Endodermal cell (in vitro differentiated cells): ENCODE results near the gene C6. TPM values are rescaled to one million over a fixed set of nuclear protein-coding genes. Genes with fewer than 3 reads are reported as not detected.

Experiments used
- DNase-seq: peaks from one replicate; pipeline ENCODE4 v3.0.0-alpha.2; 2017
- H3K27ac ChIP-seq: 2 replicates; pipeline ENCODE4 v1.5.1; 2013; ENCODE audit warnings: mild to moderate bottlenecking, low read depth, low read length, moderate library complexity
- H3K27me3 ChIP-seq: 2 replicates; pipeline ENCODE4 v1.6.1; 2013; ENCODE audit warnings: mild to moderate bottlenecking, low read length, moderate library complexity; ENCODE audit not compliant: insufficient read depth, control insufficient read depth, poor library complexity, severe bottlenecking
- H3K36me3 ChIP-seq: 2 replicates; pipeline ENCODE4 v1.7.0; 2013; ENCODE audit warnings: mild to moderate bottlenecking, low read length, moderate library complexity; ENCODE audit not compliant: control insufficient read depth, insufficient read depth
- H3K4me1 ChIP-seq: one replicate; pipeline ENCODE4 v1.7.0; 2013; ENCODE audit warnings: low read length; ENCODE audit not compliant: control insufficient read depth, insufficient read depth
- H3K4me3 ChIP-seq: 2 replicates; pipeline ENCODE4 v1.5.1; 2013; ENCODE audit warnings: mild to moderate bottlenecking, low read length, moderate library complexity
- H3K9ac ChIP-seq: 2 replicates; pipeline ENCODE4 v1.6.1; 2013; ENCODE audit warnings: mild to moderate bottlenecking, low read length, moderate library complexity; ENCODE audit not compliant: poor library complexity, severe bottlenecking; ENCODE audit errors: extremely low read depth
- H3K9me3 ChIP-seq: 2 replicates; pipeline ENCODE4 v1.6.1; 2013; ENCODE audit warnings: mild to moderate bottlenecking, low read length, moderate library complexity; ENCODE audit not compliant: control insufficient read depth
- H3K27ac Mint-ChIP-seq: 2 replicates; pipeline ENCODE4 v1.8.0; 2020; ENCODE audit warnings: mixed read lengths
- H3K27me3 Mint-ChIP-seq: 2 replicates; pipeline ENCODE4 v1.8.0; 2021; ENCODE audit warnings: mild to moderate bottlenecking, mixed read lengths; ENCODE audit not compliant: insufficient read depth
- H3K36me3 Mint-ChIP-seq: 2 replicates; pipeline ENCODE4 v1.8.0; 2020; ENCODE audit warnings: low read depth, mixed read lengths
- H3K4me1 Mint-ChIP-seq: 2 replicates; pipeline ENCODE4 v1.8.0; 2020; ENCODE audit warnings: mixed read lengths
- H3K4me3 Mint-ChIP-seq: 2 replicates; pipeline ENCODE4 v1.8.0; 2020; ENCODE audit warnings: mild to moderate bottlenecking, moderate library complexity, mixed read lengths
- H3K9me3 Mint-ChIP-seq: 2 replicates; pipeline ENCODE4 v1.8.0; 2020; ENCODE audit warnings: mild to moderate bottlenecking, mixed read lengths
- CTCF ChIP-seq: fragments of 200-600 bp; sonication (generic); conservative IDR thresholded peaks from 2 replicates; pipeline ENCODE4 v1.5.0; 2021; ENCODE audit warnings: antibody characterized with exemption, mild to moderate bottlenecking
- WGBS, 2 experiments: methylation state at CpG; one replicate each; pipeline versions ENCODE4 v1.1.5 to v1.1.7; 2013; ENCODE audit warnings: missing lambda C conversion rate in 2 of 2, mixed read lengths in 1 of 2; ENCODE audit not compliant: insufficient coverage in 1 of 2, insufficient read length in 1 of 2; 5-methylcytosine and 5-hydroxymethylcytosine counted together
- total RNA-seq, 2 donors: library from RNA; stranded (reverse); fragmentation: NEBNext Ultra II Directional in 1 of 2; extraction: Animal tissue kit (Norgen Biotek cat#: 25700) in 1 of 2; gene quantifications; 2 replicates in 1 of 2; 3 replicates in 1 of 2; pipeline ENCODE4 v1.2.1, GENCODE V29; 2021

C6 gene
- total RNA-seq, 2 donors from 2014 or later, result 0.38 TPM; not detected in 1

GRCh38 chr5:41252036-41252435, 38.7 kb upstream of the C6 start:
- H3K4me3 ChIP-seq, result no peak overlapping the region
- H3K4me1 Mint-ChIP-seq, result no peaks in the 10 kb centered on the region
- no peak overlapping the region for H3K27ac ChIP-seq
- H3K36me3 Mint-ChIP-seq, result peaks cover 4% of the 10 kb centered on the region
- peaks cover 16% of the 10 kb centered on the region for H3K9me3 ChIP-seq
- TF ChIP-seq CTCF, result no peak
- H3K4me1 ChIP-seq, result no peaks in the 10 kb centered on the region
- peaks cover 27% of the 10 kb centered on the region for H3K9me3 Mint-ChIP-seq
- H3K27me3 Mint-ChIP-seq, result no peaks in the 10 kb centered on the region
- no peak for DNase-seq
- H3K27me3 ChIP-seq, result no peaks in the 10 kb centered on the region
- H3K9ac ChIP-seq, result no peak overlapping the region
- H3K36me3 ChIP-seq, result no peaks in the 10 kb centered on the region
- H3K4me3 Mint-ChIP-seq, result no peak overlapping the region
- H3K27ac Mint-ChIP-seq, result no peak overlapping the region

- 94% methylated on average over 2 of the region's 2 CpGs; no CpG with 5 or more reads in 1 of the 2 experiments for WGBS, 2 experiments
- H3K27ac ChIP-seq, result no peak overlapping the region
- H3K36me3 Mint-ChIP-seq, result peaks cover 1% of the 10 kb centered on the region
- no peaks in the 10 kb centered on the region for H3K27me3 Mint-ChIP-seq
- H3K27ac Mint-ChIP-seq, result no peak overlapping the region
- no peak overlapping the region for H3K9ac ChIP-seq
- H3K4me3 ChIP-seq, result no peak overlapping the region
- no peaks in the 10 kb centered on the region for H3K4me1 Mint-ChIP-seq
- peaks cover 20% of the 10 kb centered on the region for H3K9me3 Mint-ChIP-seq
- H3K4me3 Mint-ChIP-seq, result no peak overlapping the region
- no peak for DNase-seq
- no peak for TF ChIP-seq CTCF
- H3K4me1 ChIP-seq, result no peaks in the 10 kb centered on the region
- H3K27me3 ChIP-seq, result no peaks in the 10 kb centered on the region
- peaks cover 16% of the 10 kb centered on the region for H3K9me3 ChIP-seq
- no peaks in the 10 kb centered on the region for H3K36me3 ChIP-seq
Measured at GRCh38 chr5:41250351-41250987, 37.1 kb upstream of the C6 start.

- 88% methylated on average over 1 of the region's 1 CpG; no CpG with 5 or more reads in 1 of the 2 experiments for WGBS, 2 experiments
- Mint-ChIP-seq H3K27ac (no peak overlapping the region), H3K4me1 (no peaks in the 10 kb centered on the region), H3K9me3 (peaks cover 4% of the 10 kb centered on the region), H3K4me3 (no peak overlapping the region), H3K27me3 (no peaks in the 10 kb centered on the region), H3K36me3 (no peaks in the 10 kb centered on the region)
- DNase-seq, result no peak
- no peaks in the 10 kb centered on the region for H3K27me3 ChIP-seq
- no peak overlapping the region for H3K27ac ChIP-seq
- no peaks in the 10 kb centered on the region for H3K4me1 ChIP-seq
- no peaks in the 10 kb centered on the region for H3K36me3 ChIP-seq
- no peak overlapping the region for H3K4me3 ChIP-seq
- no peak overlapping the region for H3K9ac ChIP-seq
- no peak for TF ChIP-seq CTCF
- H3K9me3 ChIP-seq, result peaks cover 16% of the 10 kb centered on the region
Measured at GRCh38 chr5:41247135-41247534, 33.8 kb upstream of the C6 start.
